ENCODE results near the gene SNX7. TPM values are rescaled to one million over a fixed set of nuclear protein-coding genes. Genes with fewer than 3 reads are reported as not detected.

Gene SNX7
- total and polyA plus RNA-seq, 9 of the 15 experiments (the other 6 are each of a cell fraction or from before 2014, with no cell fraction given), result 0.09 TPM; not detected in 8

DNA sequence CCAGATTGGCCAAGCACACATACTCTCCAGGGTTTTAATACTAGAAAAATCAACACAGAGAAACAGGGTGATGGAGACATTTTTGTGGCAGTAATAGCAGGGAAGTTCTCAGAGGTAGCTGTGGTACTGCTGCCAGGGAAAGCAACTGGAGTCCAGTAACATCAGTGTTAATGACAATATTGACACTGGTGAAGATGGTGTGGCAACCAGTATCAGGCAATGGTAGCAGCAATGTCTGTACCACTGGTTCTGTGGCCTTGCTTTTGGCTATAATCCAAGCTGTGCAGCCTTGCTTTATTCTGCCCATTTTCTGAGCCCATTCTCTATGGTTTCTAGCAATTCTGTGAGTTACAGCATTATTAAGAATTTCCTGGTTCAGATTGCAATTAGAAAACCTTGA lies 1.6 kb upstream of the SNX7 start (continued):
- no peak for TF ChIP-seq RBM34 (IDR thresholded peaks at IDR 0.05; ENCODE audit: borderline replicate concordance, insufficient read depth, low read length)

DNA sequence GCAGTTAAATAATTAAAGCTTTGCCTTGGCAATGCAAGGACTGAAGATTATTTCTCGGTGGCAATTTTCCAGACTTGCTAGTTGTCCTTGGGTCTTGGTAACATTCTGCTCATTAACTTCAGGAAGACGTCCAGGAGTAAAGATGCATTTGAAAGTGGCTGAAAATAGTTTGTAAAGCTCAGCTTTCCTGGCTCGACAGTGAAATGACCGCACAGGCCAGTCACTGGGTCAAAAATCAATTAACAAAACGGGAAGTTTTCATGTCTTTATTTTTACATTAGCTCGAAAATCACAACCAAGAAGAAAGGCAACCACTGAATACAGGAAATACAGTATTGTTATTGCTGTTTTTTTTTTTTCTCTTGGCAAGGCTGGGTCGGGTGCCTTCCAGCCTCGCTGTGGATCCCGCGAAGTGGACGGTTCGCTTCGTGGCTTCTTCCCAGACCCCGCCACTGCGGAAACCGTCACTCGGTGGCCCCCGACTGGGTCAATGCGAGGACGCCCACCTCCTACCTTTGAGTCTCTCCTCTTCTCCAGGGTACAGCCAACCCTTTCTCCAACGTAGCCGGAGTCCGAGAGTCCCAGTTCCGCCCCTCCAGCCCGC lies 479 bp upstream of the SNX7 start:
- BruUV-seq (replicated peaks), result no TSS peak
- no peaks in the 10 kb centered on the region for H4K20me1 ChIP-seq (replicated peaks; ENCODE audit: control insufficient read depth, insufficient read depth, low read length)
- intact Hi-C loops (cut with micrococcal nuclease) (no loop called here), in situ Hi-C loops (cut with MboI) (no loop called here)
- WGBS (ENCODE audit: insufficient coverage, low coverage, missing lambda C conversion rate), result 8% methylated on average over 12 of the region's 25 CpGs
- ChIA-PET POLR2A (no interaction called here), CTCF (ENCODE audit: low intra/inter-chr PET ratio) (no interaction called here)
- no peaks in the 10 kb centered on the region for H3K36me3 ChIP-seq (ENCODE audit: control insufficient read depth, insufficient read depth, low read length)
- no peak overlapping the region for H3K9ac ChIP-seq (ENCODE audit: insufficient read depth in 1 of 2, low read depth in 2 of 2, low read length in 2 of 2)
- FAIRE-seq (no peak), ATAC-seq (no peak), DNase-seq (ENCODE audit: extremely low read depth in 1 of 4, low spot score in 3 of 4) (no peak)
- no peaks in the 10 kb centered on the region for H3K79me2 ChIP-seq (ENCODE audit: control insufficient read depth, insufficient read depth, low read length)
- peaks cover 0 to 9% of the 10 kb centered on the region in 2 experiments; a peak in 2 of 5 replicates for H3K4me1 ChIP-seq (replicated peaks in 1 of 2; ENCODE audit: control insufficient read depth in 2 of 2, insufficient read depth in 2 of 2, low read length in 2 of 2)
- H3K27me3 ChIP-seq (ENCODE audit: control insufficient read depth in 2 of 2, insufficient read depth in 2 of 2, low read length in 2 of 2), result no peaks in the 10 kb centered on the region
- H3K9me3 ChIP-seq (replicated peaks; ENCODE audit: control insufficient read depth, insufficient read depth, low read depth, low read length), result no peaks in the 10 kb centered on the region
- no peaks in the 10 kb centered on the region for H3K9me1 ChIP-seq (ENCODE audit: control insufficient read depth, insufficient read depth, low read length)
- H3K27ac ChIP-seq (ENCODE audit: extremely low read depth, low read depth, low read length), result no peak overlapping the region
- no peak overlapping the region for H2AFZ ChIP-seq (ENCODE audit: low read depth, low read length)
- TF ChIP-seq, protein P1, sequence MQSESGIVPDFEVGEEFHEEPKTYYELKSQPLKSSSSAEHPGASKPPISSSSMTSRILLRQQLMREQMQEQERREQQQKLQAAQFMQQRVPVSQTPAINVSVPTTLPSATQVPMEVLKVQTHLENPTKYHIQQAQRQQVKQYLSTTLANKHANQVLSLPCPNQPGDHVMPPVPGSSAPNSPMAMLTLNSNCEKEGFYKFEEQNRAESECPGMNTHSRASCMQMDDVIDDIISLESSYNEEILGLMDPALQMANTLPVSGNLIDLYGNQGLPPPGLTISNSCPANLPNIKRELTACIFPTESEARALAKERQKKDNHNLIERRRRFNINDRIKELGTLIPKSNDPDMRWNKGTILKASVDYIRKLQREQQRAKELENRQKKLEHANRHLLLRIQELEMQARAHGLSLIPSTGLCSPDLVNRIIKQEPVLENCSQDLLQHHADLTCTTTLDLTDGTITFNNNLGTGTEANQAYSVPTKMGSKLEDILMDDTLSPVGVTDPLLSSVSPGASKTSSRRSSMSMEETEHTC (IDR thresholded peaks at IDR 0.05), result no peak
- H3K4me2 ChIP-seq (ENCODE audit: insufficient read depth, low read length), result no peak overlapping the region
- H3K4me3 ChIP-seq, result no peak overlapping the region

DNA sequence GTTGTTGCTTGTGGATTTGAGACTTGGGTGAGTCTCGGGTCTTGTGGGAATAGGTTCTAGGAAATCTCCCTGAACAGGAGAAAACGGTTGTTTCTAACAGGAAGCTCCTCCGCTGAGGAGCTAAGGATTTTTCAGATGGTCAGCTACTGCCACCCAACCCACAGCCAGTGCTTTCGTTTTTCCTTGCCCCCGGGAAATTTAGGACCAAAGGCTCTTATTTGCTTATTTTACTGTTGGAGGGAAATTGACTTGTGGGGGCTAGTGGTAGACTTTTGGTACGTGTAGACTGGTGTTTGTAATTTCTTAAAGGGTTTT lies 792 bp downstream of the SNX7 start:
- H2AFZ ChIP-seq (ENCODE audit: low read depth, low read length), result no peak overlapping the region
- no peaks in the 10 kb centered on the region for H4K20me1 ChIP-seq (replicated peaks; ENCODE audit: control insufficient read depth, insufficient read depth, low read length)
- H3K4me2 ChIP-seq (ENCODE audit: insufficient read depth, low read length), result no peak overlapping the region
- intact Hi-C loops (cut with micrococcal nuclease) (no loop called here), in situ Hi-C loops (cut with MboI) (no loop called here)
- no peak overlapping the region for H3K4me3 ChIP-seq
- ATAC-seq (no peak), DNase-seq (ENCODE audit: extremely low read depth in 1 of 4, low spot score in 3 of 4) (no peak), FAIRE-seq (no peak)
- H3K9me1 ChIP-seq (ENCODE audit: control insufficient read depth, insufficient read depth, low read length), result no peaks in the 10 kb centered on the region
- H3K36me3 ChIP-seq (ENCODE audit: control insufficient read depth, insufficient read depth, low read length), result no peaks in the 10 kb centered on the region
- no peak overlapping the region for H3K9ac ChIP-seq (ENCODE audit: insufficient read depth in 1 of 2, low read depth in 2 of 2, low read length in 2 of 2)
- peaks cover 0 to 9% of the 10 kb centered on the region in 2 experiments; a peak in 2 of 5 replicates for H3K4me1 ChIP-seq (replicated peaks in 1 of 2; ENCODE audit: control insufficient read depth in 2 of 2, insufficient read depth in 2 of 2, low read length in 2 of 2)
- H3K79me2 ChIP-seq (ENCODE audit: control insufficient read depth, insufficient read depth, low read length), result no peaks in the 10 kb centered on the region
- CTCF ChIA-PET (ENCODE audit: low intra/inter-chr PET ratio), result no interaction called here
- no peak overlapping the region for H3K27ac ChIP-seq (ENCODE audit: extremely low read depth, low read depth, low read length)
- BruUV-seq (replicated peaks), result no TSS peak
- H3K27me3 ChIP-seq (ENCODE audit: control insufficient read depth in 2 of 2, insufficient read depth in 2 of 2, low read length in 2 of 2), result no peaks in the 10 kb centered on the region
- POLR2A ChIA-PET, result no interaction called here
- 0% methylated on average over 6 of the region's 6 CpGs for WGBS (ENCODE audit: insufficient coverage, low coverage, missing lambda C conversion rate)
- no peaks in the 10 kb centered on the region for H3K9me3 ChIP-seq (replicated peaks; ENCODE audit: control insufficient read depth, insufficient read depth, low read depth, low read length)
- TF ChIP-seq GTF2F1 (IDR thresholded peaks at IDR 0.05; ENCODE audit: low read depth, low read length) (no peak), HNRNPLL (IDR thresholded peaks at IDR 0.05; ENCODE audit: low read depth, low read length, poor library complexity, severe bottlenecking) (no peak), ZNF12 (CRISPR knock-in tag; IDR thresholded peaks at IDR 0.05) (no peak), SMAD4 (CRISPR knock-in tag; conservative IDR thresholded peaks at IDR 0.05) (no peak), SIRT6 (IDR thresholded peaks at IDR 0.05; ENCODE audit: low read depth, low read length) (no peak), TAF1 (IDR thresholded peaks at IDR 0.05; ENCODE audit: control insufficient read depth, extremely low read depth, insufficient read depth, low read length, severe bottlenecking) (no peak)
- TF ChIP-seq, protein P2, sequence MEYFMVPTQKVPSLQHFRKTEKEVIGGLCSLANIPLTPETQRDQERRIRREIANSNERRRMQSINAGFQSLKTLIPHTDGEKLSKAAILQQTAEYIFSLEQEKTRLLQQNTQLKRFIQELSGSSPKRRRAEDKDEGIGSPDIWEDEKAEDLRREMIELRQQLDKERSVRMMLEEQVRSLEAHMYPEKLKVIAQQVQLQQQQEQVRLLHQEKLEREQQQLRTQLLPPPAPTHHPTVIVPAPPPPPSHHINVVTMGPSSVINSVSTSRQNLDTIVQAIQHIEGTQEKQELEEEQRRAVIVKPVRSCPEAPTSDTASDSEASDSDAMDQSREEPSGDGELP (CRISPR knock-in tag; IDR thresholded peaks at IDR 0.05; ENCODE audit: borderline replicate concordance), result no peak
- TF ChIP-seq, protein P3, sequence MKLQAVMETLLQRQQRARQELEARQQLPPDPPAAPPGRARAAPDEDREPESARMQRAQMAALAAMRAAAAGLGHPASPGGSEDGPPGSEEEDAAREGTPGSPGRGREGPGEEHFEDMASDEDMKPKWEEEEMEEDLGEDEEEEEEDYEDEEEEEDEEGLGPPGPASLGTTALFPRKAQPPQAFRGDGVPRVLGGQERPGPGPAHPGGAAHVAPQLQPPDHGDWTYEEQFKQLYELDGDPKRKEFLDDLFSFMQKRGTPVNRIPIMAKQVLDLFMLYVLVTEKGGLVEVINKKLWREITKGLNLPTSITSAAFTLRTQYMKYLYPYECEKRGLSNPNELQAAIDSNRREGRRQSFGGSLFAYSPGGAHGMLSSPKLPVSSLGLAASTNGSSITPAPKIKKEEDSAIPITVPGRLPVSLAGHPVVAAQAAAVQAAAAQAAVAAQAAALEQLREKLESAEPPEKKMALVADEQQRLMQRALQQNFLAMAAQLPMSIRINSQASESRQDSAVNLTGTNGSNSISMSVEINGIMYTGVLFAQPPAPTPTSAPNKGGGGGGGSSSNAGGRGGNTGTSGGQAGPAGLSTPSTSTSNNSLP (IDR thresholded peaks at IDR 0.05; ENCODE audit: borderline replicate concordance, low read depth, low read length), result no peak
